HepG2 (cell line): ENCODE measurements around the gene PRKCB. TPM values are rescaled to one million over a fixed set of nuclear protein-coding genes. Genes with fewer than 3 reads are reported as not detected.
A peak's percentile ranks its signal among the peaks of the same experiment; 100 is the strongest.

Source experiments
- ATAC-seq: fragments of 200-7000 bp; cut with Tn5 transposase; 3 replicates; pipeline ENCODE4 v1.9.1; 2020; ENCODE audit warnings: mild to moderate bottlenecking, moderate library complexity
- BruUV-seq: library from RNA; stranded (reverse); fragments of 400-500 nt; replicated peaks from 2 replicates; lab custom pipeline; 2021; lab: Mats Ljungman, UMichigan
- CTCF ChIA-PET: fragments of 300-600 bp; formaldehyde crosslinking; extraction: SDS; loops from one replicate; lab custom pipeline; 2021; ENCODE audit warnings: low total read pairs, inconsistent platforms, low intra/inter-chr PET ratio; lab: Yijun Ruan, JAX
- POLR2A ChIA-PET: fragments of 350-600 bp; sonication (Branson Sonifier 250); formaldehyde crosslinking; loops from one replicate; lab custom pipeline; 2020; ENCODE audit warnings: antibody characterized with exemption, inconsistent platforms; lab: Yijun Ruan, JAX
- DNase-seq: peaks from one replicate; pipeline ENCODE4 v3.0.0-alpha.2; 2015; ENCODE audit warnings: low spot score
- FAIRE-seq: peaks from 3 replicates; lab custom pipeline; 2011; peaks lifted over from hg19 to GRCh38; lab: Jason Lieb, UNC
- H2AFZ ChIP-seq: one replicate; pipeline ENCODE4 v1.6.1; 2011; ENCODE audit warnings: low read length, inconsistent platforms
- H3K27ac ChIP-seq: fragments of 300-600 bp; 3 replicates; pipeline ENCODE4 v1.8.0; 2011; ENCODE audit warnings: mixed run types, mild to moderate bottlenecking, mixed read lengths, low read length, inconsistent platforms; ENCODE audit not compliant: insufficient read depth; ENCODE audit errors: extremely low read length
- H3K27me3 ChIP-seq, 2 experiments: fragments of 200-600 bp in 1 of 2; 2 replicates in 1 of 2; 3 replicates in 1 of 2; pipeline versions ENCODE4 v1.6.0 to v1.8.0; 2011; ENCODE audit warnings: low read length in 2 of 2, mild to moderate bottlenecking in 2 of 2, moderate library complexity in 2 of 2, inconsistent platforms in 1 of 2; ENCODE audit not compliant: insufficient read depth in 2 of 2, control insufficient read depth in 1 of 2
- H3K36me3 ChIP-seq, 2 experiments: fragments of 200-600 bp in 1 of 2; replicated peaks in 1 of 2; 2 replicates in 1 of 2; 3 replicates in 1 of 2; pipeline versions ENCODE4 v1.5.1 to v1.8.0; 2011; ENCODE audit warnings: low read length in 2 of 2, inconsistent platforms in 1 of 2; ENCODE audit not compliant: insufficient read depth in 2 of 2, control insufficient read depth in 1 of 2
- H3K4me1 ChIP-seq: 2 replicates; pipeline ENCODE4 v1.5.1; 2012; ENCODE audit warnings: low read length, inconsistent platforms; ENCODE audit not compliant: insufficient read depth
- H3K4me2 ChIP-seq: 2 replicates; pipeline ENCODE4 v1.6.0; 2011; ENCODE audit warnings: low read depth, low read length, inconsistent platforms
- H3K4me3 ChIP-seq, 3 experiments: fragments of 200-600 bp in 1 of 3; sonication (generic), shearing (Covaris generic) in 1 of 3; replicated peaks in 1 of 3; 2 replicates each; pipeline ENCODE4 v1.5.1; 2011 to 2016; ENCODE audit warnings: low read length in 3 of 3, inconsistent platforms in 2 of 3, low read depth in 2 of 3, mild to moderate bottlenecking in 2 of 3, control low read depth in 1 of 3, mixed read lengths in 1 of 3; ENCODE audit not compliant: insufficient read depth in 1 of 3
- H3K79me2 ChIP-seq: one replicate; pipeline ENCODE4 v1.6.1; 2011; ENCODE audit warnings: low read length, inconsistent platforms; ENCODE audit not compliant: insufficient read depth
- H3K9ac ChIP-seq: 2 replicates; pipeline ENCODE4 v1.6.0; 2011; ENCODE audit warnings: mild to moderate bottlenecking, low read depth, low read length, inconsistent platforms; ENCODE audit not compliant: insufficient read depth
- H3K9me3 ChIP-seq: 2 replicates; pipeline ENCODE4 v1.5.1; 2012; ENCODE audit warnings: mild to moderate bottlenecking, low read length
- H4K20me1 ChIP-seq: 2 replicates; pipeline ENCODE4 v1.6.0; 2011; ENCODE audit warnings: inconsistent platforms, mild to moderate bottlenecking, low read length, moderate library complexity; ENCODE audit not compliant: insufficient read depth
- HNRNPK ChIP-seq: fragments of 200-400 bp; formaldehyde crosslinking; IDR thresholded peaks from 2 replicates; pipeline ENCODE4 v1.6.1; 2018; ENCODE audit warnings: low read length, low read depth, moderate library complexity, mild to moderate bottlenecking; ENCODE audit not compliant: poor library complexity, severe bottlenecking
- PCBP1 ChIP-seq: fragments of 200-400 bp; formaldehyde crosslinking; IDR thresholded peaks from 2 replicates; pipeline ENCODE4 v1.6.1; 2017; ENCODE audit warnings: mild to moderate bottlenecking, low read depth, low read length, borderline replicate concordance
- PCBP2 ChIP-seq: fragments of 200-400 bp; formaldehyde crosslinking; optimal IDR thresholded peaks from 2 replicates; pipeline ENCODE3; 2018; ENCODE audit warnings: low read length, low read depth; ENCODE audit not compliant: poor library complexity, severe bottlenecking
- SRSF9 ChIP-seq: fragments of 200-400 bp; formaldehyde crosslinking; IDR thresholded peaks from 2 replicates; pipeline ENCODE4 v1.6.1; 2018; ENCODE audit warnings: borderline replicate concordance, mild to moderate bottlenecking, low read depth, low read length; ENCODE audit not compliant: insufficient read depth, poor library complexity, severe bottlenecking
- TOPORS ChIP-seq: sonication (generic); formaldehyde crosslinking; IDR thresholded peaks from 2 replicates; pipeline ENCODE4 v1.8.0; 2023; ENCODE audit warnings: mild to moderate bottlenecking, missing genetic modification reagents
- ZNF891 ChIP-seq: sonication (generic); formaldehyde crosslinking; IDR thresholded peaks from 2 replicates; pipeline ENCODE4 v1.5.0; 2020; ENCODE audit warnings: mild to moderate bottlenecking, missing genetic modification reagents
- WGBS: methylation state at CpG from one replicate; pipeline ENCODE4 v1.1.6; 2017; ENCODE audit warnings: low lambda C conversion rate; 5-methylcytosine and 5-hydroxymethylcytosine counted together
- in situ Hi-C: cut with HindIII; loops from 2 replicates; pipeline ENCODE4 v1.10.0; 2017; ENCODE audit warnings: low pct_unique_long_range_greater_than_20kb; ENCODE audit not compliant: extremely low pct_ligation_motif_present
- intact Hi-C: fragments of 100-400 bp; cut with micrococcal nuclease; formaldehyde crosslinking; loops from one replicate; pipeline ENCODE4 v1.10.0; 2022; ENCODE audit not compliant: unreplicated experiment
- polyA plus RNA-seq, 8 experiments: library from polyadenylated mRNA; depleted of rRNA in 3 of 8; stranded (reverse) in 7 of 8; unstranded in 1 of 8; fragments of >200 nt; fragmentation: Illumina TruSeq in 4 of 8; extraction: Trizol in 4 of 8; gene quantifications; 2 replicates each; pipeline versions ENCODE4 v1.2.1 to v1.2.3, GENCODE V29; 2011 to 2016; ENCODE audit warnings: low read depth in 4 of 8, missing spikeins in 1 of 8, mixed read lengths in 1 of 8; ENCODE audit not compliant: insufficient read depth in 1 of 8
- total RNA-seq, 5 experiments: library from RNA; depleted of rRNA; stranded (reverse); fragments of >200 nt; fragmentation: Illumina TruSeq; extraction: Trizol; gene quantifications; 2 replicates each; pipeline ENCODE4 v1.2.3, GENCODE V29; 2016; ENCODE audit warnings: low read depth in 1 of 5

The PRKCB gene
- total and polyA plus RNA-seq, 2 of the 13 experiments (the other 11 are each of a cell fraction or from before 2014, with no cell fraction given) = 0.01 TPM; not detected in 1

DNA sequence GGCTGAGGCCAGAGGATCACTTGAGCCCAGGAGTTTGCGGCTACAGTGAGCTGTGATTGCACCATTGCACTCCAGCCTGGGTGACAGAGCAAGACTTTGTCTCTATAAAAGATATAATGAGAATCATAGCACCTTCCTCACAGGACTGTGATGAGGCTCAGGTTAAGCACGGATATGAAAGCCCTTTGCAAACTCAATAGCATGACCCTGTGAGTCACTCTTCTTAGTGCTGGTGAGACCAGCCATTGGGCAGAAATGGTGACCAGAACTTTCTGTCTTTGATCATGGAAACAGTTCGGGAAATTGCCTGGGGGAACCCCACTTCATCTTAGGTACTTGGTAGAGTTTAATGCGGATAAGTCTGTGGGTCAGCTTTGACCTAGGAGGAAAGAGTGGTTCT lies 144.2 kb downstream of the PRKCB start (continued):
- no peak for TF ChIP-seq ZNF891 (CRISPR knock-in tag)

DNA sequence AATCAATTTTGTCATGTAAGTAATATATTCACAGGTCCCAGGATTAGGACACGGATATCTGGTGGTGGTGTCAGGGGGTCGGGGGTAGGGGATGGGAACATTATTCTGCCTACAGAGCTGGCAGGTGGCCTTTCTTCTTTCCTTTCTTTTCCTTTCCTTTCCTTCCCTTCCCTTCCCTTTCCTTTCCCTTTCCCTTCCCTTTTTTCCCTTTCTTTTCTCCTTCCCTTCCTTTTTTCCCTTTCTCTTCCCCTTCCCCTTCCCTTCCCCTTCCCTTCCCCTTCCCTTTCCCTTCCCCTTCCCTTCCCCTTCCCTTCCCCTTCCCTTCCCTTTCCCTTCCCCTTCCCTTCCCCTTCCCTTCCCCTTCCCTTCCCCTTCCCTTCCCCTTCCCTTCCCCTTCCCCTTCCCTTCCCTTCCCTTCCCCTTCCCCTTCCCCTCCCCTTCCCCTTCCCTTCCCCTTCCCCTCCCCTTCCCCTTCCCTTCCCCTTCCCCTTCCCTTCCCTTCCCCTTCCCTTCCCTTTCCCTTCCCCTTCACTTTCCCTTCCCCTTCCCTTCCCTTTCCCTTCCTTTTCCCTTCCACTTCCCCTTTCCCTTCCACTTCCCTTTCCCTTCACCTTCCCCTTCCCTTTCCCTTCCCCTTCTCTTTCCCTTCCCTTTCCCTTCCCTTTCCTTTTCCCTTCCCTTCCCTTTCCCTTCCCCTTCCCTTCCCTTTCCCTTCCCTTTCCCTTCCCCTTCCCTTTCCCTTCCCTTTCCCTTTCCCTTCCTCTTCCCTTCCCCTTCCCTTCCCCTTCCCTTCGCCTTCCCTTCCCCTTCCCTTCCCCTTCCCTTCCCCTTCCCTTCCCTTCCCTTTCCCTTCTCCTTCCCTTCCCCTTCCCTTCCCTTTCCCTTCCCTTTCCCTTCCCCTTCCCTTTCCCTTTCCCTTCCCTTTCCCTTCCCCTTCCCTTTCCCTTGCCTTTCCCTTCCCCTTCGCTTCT lies 145.9 kb downstream of the PRKCB start:
- FAIRE-seq (no peak), ATAC-seq (no peak), DNase-seq (no peak)
- in situ Hi-C loops (no loop called here), intact Hi-C loops (no loop called here)
- TF ChIP-seq SRSF9 (no peak), HNRNPK (peak; percentile 100), PCBP2 (peak; percentile 73), TOPORS (no peak), PCBP1 (peak; percentile 98; the same call in 1 of the 2 replicates)
- Histone ChIP-seq H3K27ac (no peak overlapping the region), H2AFZ (no peak overlapping the region), H3K9ac (no peak overlapping the region), H3K4me2 (no peak overlapping the region), H3K4me3 (no peak overlapping the region), H3K9me3 (no peaks in the 10 kb centered on the region), H3K4me1 (no peaks in the 10 kb centered on the region), H3K36me3 (no peaks in the 10 kb centered on the region), H3K27me3 (peaks cover 0 to 20% of the 10 kb centered on the region in 2 experiments; a peak in 2 of 5 replicates), H3K79me2 (no peaks in the 10 kb centered on the region), H4K20me1 (no peaks in the 10 kb centered on the region)
- ChIA-PET POLR2A (no interaction called here), CTCF (no interaction called here)
- WGBS = 3% methylated on average over 4 of the region's 4 CpGs
- BruUV-seq = no TSS peak
